Hippocampal formation (tissue), 2 donors: ENCODE results near the gene TMEM154.

Source experiments
- DNase-seq, 2 donors: peaks; one replicate each; lab custom pipeline; 2025; lab: John Stamatoyannopoulos, UW

Gene TMEM154, protein sequence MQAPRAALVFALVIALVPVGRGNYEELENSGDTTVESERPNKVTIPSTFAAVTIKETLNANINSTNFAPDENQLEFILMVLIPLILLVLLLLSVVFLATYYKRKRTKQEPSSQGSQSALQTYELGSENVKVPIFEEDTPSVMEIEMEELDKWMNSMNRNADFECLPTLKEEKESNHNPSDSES

GRCh38 chr4:152679414-152680281, at the start of gene TMEM154:
Gene TMEM154, minus strand, starts transcription at chr4:152679997. Its CDS starts 64 bp downstream, at chr4:152679933.
- peak in 1 of 2 donors; percentile 29 for DNase-seq

- DNase-seq: no peak
These were observed 49.7 kb upstream of the TMEM154 start for GRCh38 chr4:152729466-152729865.

- no peak for DNase-seq
These were observed 48.5 kb upstream of the TMEM154 start for GRCh38 chr4:152728343-152728742.

- no peak for DNase-seq
These were observed 48.0 kb upstream of the TMEM154 start for GRCh38 chr4:152727784-152728183.

DNA sequence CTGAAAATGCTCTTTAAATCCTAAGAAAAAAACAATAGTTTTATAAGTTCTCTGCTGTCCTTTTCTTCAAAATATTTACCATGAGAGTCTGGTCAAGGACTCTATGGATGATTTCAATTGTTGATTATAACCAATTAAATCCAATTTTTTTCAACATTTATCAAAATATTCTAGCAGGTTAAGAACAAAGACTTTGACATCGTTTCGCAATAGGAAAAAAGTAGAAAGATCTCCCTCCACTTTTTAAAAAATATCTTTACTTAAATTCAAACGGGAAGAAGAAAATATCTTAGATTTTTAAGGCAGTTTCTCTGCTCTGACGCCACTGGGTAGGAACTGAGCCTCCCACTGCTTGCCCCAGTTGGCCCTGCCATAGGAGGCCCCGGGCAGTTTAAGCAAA, 44.7 kb upstream of the TMEM154 start:
- no peak for DNase-seq

DNA sequence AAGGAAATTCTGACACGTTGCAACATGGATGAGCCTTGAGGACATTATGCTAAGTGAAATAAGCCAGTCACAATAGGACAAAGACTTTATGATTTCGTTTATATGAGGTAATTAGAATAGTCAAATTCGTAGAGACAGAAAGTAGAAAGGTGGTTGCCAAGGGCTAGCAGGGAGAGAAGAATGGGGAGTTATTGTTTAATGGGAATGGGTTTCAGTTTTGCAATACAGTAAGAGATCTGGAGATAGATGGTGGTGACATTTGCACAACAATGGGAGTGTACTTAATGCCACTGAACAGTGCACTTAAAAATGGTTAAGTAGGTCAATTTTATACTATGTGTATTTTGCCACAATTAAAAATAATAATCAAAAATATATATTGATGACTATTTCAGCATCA, 43.4 kb upstream of the TMEM154 start:
- DNase-seq: no peak

GRCh38 chr4:152719801-152720556, 40.2 kb upstream of the TMEM154 start:
- no peak for DNase-seq

DNA sequence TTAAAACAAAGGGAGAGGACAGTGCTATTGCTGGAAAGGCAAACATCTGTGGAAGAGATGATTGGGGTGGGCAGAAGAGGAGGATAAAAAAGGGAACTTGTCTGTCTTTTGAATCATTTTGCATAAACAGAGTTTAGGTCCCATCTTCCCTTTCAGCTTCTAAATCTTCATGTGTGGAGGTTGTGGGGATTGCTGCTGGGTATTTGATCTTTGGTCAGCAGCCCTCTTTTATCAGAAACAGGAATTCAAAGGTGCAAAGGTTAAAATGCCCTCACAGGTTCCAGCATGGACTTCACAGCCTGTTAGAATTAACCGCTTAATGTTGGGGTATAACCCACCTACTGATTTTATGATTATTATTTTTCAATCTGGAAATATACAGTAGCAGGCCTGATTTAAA, 39.5 kb upstream of the TMEM154 start:
- DNase-seq: no peak

- DNase-seq: no peak
These were observed 35.3 kb upstream of the TMEM154 start for GRCh38 chr4:152715076-152715475.

- no peak for DNase-seq
These were observed 34.3 kb upstream of the TMEM154 start for GRCh38 chr4:152713951-152714705.

DNA sequence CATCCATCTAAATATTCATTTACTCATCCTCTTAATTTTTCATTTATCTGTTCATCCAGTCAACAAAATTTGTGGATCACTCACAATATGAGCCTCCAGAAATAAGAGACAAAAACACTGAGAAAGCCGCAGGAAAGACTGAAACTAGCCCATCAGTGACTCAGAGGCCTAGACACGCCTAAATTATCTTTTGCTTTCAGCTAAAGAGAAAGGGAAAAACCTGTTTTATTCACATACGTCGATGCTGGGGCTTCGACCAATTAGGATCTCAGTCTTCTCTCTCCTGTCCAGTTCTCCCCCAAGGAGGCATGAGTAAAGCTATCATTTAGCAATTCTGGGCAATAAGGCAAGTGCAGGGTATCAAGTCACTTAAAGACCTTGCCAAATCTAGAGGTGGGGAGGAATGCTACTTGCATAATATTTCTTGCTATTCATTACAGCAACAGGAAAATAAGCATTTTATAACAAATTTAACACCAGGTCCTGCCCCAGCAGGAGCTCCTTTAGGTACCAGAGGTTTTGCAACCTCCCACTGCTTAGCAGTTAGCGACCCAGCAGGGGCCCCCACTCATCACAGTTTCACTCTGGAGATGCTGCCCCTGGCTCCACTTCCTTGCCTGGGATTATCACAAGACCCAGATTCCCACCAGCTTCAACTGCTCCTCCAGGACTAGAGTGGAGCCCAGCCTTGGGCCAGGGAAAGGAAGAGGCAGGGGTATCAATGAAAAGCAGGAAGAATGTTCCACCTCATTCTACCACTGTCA, 30.1 kb upstream of the TMEM154 start:
- DNase-seq: no peak

- DNase-seq: no peak
These were observed 29.0 kb upstream of the TMEM154 start for GRCh38 chr4:152708796-152709195.

DNA sequence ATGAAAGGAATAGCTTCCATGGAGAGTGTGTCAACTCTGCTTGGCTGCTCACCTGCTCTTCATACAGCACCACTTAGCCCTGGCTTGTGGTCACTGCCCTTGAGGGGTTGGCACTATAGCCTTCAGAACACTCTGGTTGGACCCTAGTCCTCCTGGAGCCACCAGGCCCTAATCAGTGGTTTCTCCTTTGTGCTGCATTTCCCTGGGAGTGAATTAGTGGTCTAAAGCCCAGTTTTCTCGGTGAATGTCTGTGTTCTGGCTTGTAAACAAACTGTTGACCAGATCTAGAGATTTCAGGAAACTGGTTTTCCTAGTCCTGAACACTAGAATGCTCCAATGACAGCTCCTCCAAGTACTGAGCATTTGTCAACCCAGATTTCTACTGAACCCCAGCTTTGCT, 28.6 kb upstream of the TMEM154 start:
- DNase-seq: no peak

GRCh38 chr4:152707632-152708031, 27.8 kb upstream of the TMEM154 start:
- no peak for DNase-seq

DNA sequence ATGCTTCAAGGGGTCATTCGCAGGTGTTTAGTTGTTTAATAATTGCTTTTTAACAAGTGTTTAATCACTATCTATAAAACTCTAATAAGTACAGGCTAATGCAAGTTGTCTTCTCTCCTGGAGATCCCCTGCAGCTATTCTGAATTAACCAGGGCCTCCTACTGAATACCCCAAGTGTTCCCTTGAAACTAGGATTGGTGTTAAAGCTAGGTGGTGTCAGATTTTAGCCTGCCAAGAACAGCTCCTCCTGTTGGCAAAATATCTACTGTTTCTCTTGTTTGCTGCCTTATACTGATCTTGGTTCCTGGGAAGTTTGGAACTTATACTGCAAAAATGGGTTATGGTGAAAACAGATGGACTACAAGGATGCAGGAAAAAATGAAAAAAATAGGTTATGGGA, 26.1 kb upstream of the TMEM154 start:
- no peak for DNase-seq

GRCh38 chr4:152704788-152705187, 25.0 kb upstream of the TMEM154 start:
- DNase-seq: no peak

- DNase-seq: no peak
These were observed 20.4 kb upstream of the TMEM154 start for GRCh38 chr4:152700151-152700550.

DNA sequence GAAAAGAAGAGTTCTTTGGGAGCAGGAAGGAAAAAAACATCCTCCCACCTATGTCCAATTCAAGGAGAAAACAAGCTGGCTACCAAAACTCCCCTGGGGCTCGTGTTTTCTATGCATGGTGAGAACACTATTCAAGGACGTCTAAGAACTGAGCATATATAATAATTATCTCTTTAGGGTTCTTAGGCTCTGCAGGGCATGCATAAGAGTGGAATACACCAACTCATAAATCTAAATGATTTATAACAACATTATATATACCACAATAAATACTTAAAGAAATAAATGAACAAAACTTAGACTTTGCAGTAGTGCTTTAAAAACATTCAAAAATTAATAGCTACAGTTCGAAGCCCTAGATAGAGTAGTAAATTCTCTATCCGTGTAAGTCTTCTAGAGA, 19.5 kb upstream of the TMEM154 start:
- DNase-seq: no peak

DNA sequence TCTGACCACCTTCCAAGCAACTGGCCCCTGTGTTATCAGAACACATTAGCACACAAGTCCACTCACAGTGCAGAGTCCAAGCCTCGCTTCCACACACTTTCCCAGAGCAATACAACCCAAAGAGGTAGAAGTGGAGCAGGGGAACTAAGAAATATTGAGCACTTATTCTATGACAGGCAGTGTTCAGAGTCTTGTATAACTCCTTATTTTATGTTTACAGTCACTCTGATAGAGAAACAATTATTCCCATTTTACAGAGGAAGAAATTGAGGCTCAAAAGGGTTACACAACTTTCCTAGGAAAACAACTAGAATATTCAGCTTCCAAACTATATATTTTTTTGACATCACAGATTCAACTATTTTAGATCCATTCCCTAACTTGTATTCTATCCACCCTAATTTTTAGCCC, 18.3 kb upstream of the TMEM154 start:
- DNase-seq: no peak

GRCh38 chr4:152697284-152698088, 17.7 kb upstream of the TMEM154 start:
- DNase-seq: no peak
